K562 (cell line): Measurements from ENCODE around the gene GCG.

ENCODE experiments used
- CC2D1A ChIP-seq: fragments of 450-650 bp; IDR thresholded peaks from 2 replicates; pipeline ENCODE4 v1.6.1; 2017; ENCODE audit warnings: mild to moderate bottlenecking
- CTCF ChIP-seq, 3 experiments: IDR thresholded peaks in 2 of 3; conservative IDR thresholded peaks in 1 of 3; 2 replicates each; pipeline ENCODE4 v1.5.1; 2011 to 2012; ENCODE audit warnings: low read length in 3 of 3, mild to moderate bottlenecking in 3 of 3, control low read depth in 2 of 3, improper control_type of control experiment in 1 of 3, inconsistent platforms in 1 of 3, low read depth in 1 of 3, mixed read lengths in 1 of 3, moderate library complexity in 1 of 3; ENCODE audit not compliant: insufficient read depth in 2 of 3
- HDAC2 ChIP-seq: fragments of 450-650 bp; IDR thresholded peaks from 2 replicates; pipeline ENCODE4 v1.6.1; 2016; ENCODE audit warnings: mild to moderate bottlenecking
- IRF9 ChIP-seq: fragments of 450-650 bp; IDR thresholded peaks from 2 replicates; pipeline ENCODE4 v1.6.1; 2016; ENCODE audit warnings: missing biosample characterization, missing genetic modification characterization
- TSC22D4 ChIP-seq: fragments of 450-650 bp; IDR thresholded peaks from 2 replicates; pipeline ENCODE4 v1.6.1; 2016; ENCODE audit warnings: missing genetic modification characterization, missing biosample characterization, control low read depth
- ZFPM2 ChIP-seq: fragments of 250-450 bp; sonication (Bioruptor Pico); IDR thresholded peaks from 2 replicates; pipeline ENCODE4 v1.5.1; 2022; ENCODE audit warnings: mild to moderate bottlenecking
- ZNF76 ChIP-seq: fragments of 250-450 bp; sonication (Bioruptor Pico); IDR thresholded peaks from 2 replicates; pipeline ENCODE4 v1.4.0; 2020; ENCODE audit warnings: mild to moderate bottlenecking, moderate library complexity, borderline replicate concordance

- TF ChIP-seq ZFPM2: no peak
- TF ChIP-seq ZNF76 (CRISPR knock-in tag): no peak
- no peak for TF ChIP-seq CTCF (IDR thresholded peaks at IDR 0.05 in 2 of 3, conservative IDR thresholded peaks at IDR 0.05 in 1 of 3; ENCODE audit: insufficient read depth in 2 of 3, low read depth in 1 of 3, low read length in 3 of 3)
- TF ChIP-seq TSC22D4 (tag): no peak
- no peak for TF ChIP-seq IRF9 (tag)
- TF ChIP-seq CC2D1A: no peak
- no peak for TF ChIP-seq HDAC2
These were observed 37.8 kb downstream of the GCG start for GRCh38 chr2:162114271-162114670.
